Mucosa of gallbladder (tissue), 1 donor: ENCODE results near the gene SELENOH. TPM values are rescaled to one million over a fixed set of nuclear protein-coding genes. Genes with fewer than 3 reads are reported as not detected.
"Not testable (repeated sequence)": the region's sequence is repeated elsewhere in the genome, so short reads cannot be mapped to it uniquely, and the experiment has no call there.

Experiments used
- DNase-seq: peaks from one replicate; pipeline ENCODE4 v3.0.0-alpha.2; 2020; ENCODE audit warnings: low spot score
- total RNA-seq: library from RNA; stranded (reverse); gene quantifications from one replicate; pipeline ENCODE4 v1.2.1, GENCODE V29; 2021
- donor health status: DM: no; HTN: no; CAD: no.

SELENOH gene
- total RNA-seq = 120 TPM

GRCh38 chr11:57741132-57742086, at the start of gene SELENOH:
SELENOH (plus strand) TSS chr11:57741491; CDS start chr11:57741596, 105 bp downstream.
- peak; percentile 96 for DNase-seq

- no peak for DNase-seq
These were observed 42.4 kb upstream of the SELENOH start for GRCh38 chr11:57698843-57699365.

- no peak for DNase-seq
These were observed 41.5 kb upstream of the SELENOH start for GRCh38 chr11:57699813-57700212.

- no peak for DNase-seq
These were observed 40.9 kb upstream of the SELENOH start for GRCh38 chr11:57700425-57700824.

- no peak for DNase-seq
These were observed 38.0 kb upstream of the SELENOH start for GRCh38 chr11:57703341-57703740.

GRCh38 chr11:57704932-57705331, 36.4 kb upstream of the SELENOH start:
- DNase-seq = no peak

- DNase-seq = not testable (repeated sequence)
These were observed 35.9 kb upstream of the SELENOH start for GRCh38 chr11:57705432-57705831.

- no peak for DNase-seq
These were observed 31.4 kb upstream of the SELENOH start for GRCh38 chr11:57709802-57710367.

- peak; percentile 87 for DNase-seq
These were observed 29.7 kb upstream of the SELENOH start, which contains the start of gene MED19 for GRCh38 chr11:57711414-57712255. MED19 (minus strand) TSS chr11:57712215; CDS start chr11:57712179, 36 bp downstream.

GRCh38 chr11:57712256-57713150, 28.8 kb upstream of the SELENOH start, which contains the start of gene TMX2:
TMX2 (plus strand) TSS chr11:57712593; CDS start chr11:57712619, 26 bp downstream.
- DNase-seq = peak; percentile 96

GRCh38 chr11:57713835-57714234, 27.5 kb upstream of the SELENOH start:
- no peak for DNase-seq

GRCh38 chr11:57716726-57717125, 24.6 kb upstream of the SELENOH start:
- DNase-seq = not testable (repeated sequence)

GRCh38 chr11:57727185-57727584, 14.1 kb upstream of the SELENOH start:
- DNase-seq = no peak

GRCh38 chr11:57728829-57729228, 12.5 kb upstream of the SELENOH start:
- no peak for DNase-seq

GRCh38 chr11:57729479-57729878, 11.8 kb upstream of the SELENOH start:
- no peak for DNase-seq

GRCh38 chr11:57732661-57733060, 8.6 kb upstream of the SELENOH start:
- no peak for DNase-seq

GRCh38 chr11:57735619-57736298, 5.5 kb upstream of the SELENOH start:
- peak; percentile 12 for DNase-seq

GRCh38 chr11:57742087-57742452, 779 bp downstream of the SELENOH start:
- DNase-seq = no peak

GRCh38 chr11:57744357-57744756, 3.1 kb downstream of the SELENOH start:
- no peak for DNase-seq

- DNase-seq = no peak
These were observed 3.9 kb downstream of the SELENOH start for GRCh38 chr11:57745206-57745605.
